IPS-20b (cell line): ENCODE results near the gene DAB2.

ENCODE experiments used
- H3K27ac ChIP-seq: one replicate; pipeline ENCODE4 v1.5.1; 2013; ENCODE audit warnings: low read length
- H3K27me3 ChIP-seq: 2 replicates; pipeline ENCODE4 v1.6.1; 2013; ENCODE audit warnings: mild to moderate bottlenecking, low read length, inconsistent platforms; ENCODE audit not compliant: insufficient read depth
- H3K36me3 ChIP-seq: 2 replicates; pipeline ENCODE4 v1.6.1; 2013; ENCODE audit warnings: low read depth, mild to moderate bottlenecking, inconsistent platforms, low read length, moderate library complexity; ENCODE audit not compliant: insufficient read depth
- H3K4me1 ChIP-seq: 2 replicates; pipeline ENCODE4 v1.6.1; 2013; ENCODE audit warnings: mild to moderate bottlenecking, control low read depth, inconsistent platforms, low read length, moderate library complexity; ENCODE audit not compliant: insufficient read depth
- H3K4me3 ChIP-seq: 2 replicates; pipeline ENCODE4 v1.5.1; 2013; ENCODE audit warnings: mild to moderate bottlenecking, low read length, inconsistent platforms
- H3K9ac ChIP-seq: 2 replicates; pipeline ENCODE4 v1.6.1; 2013; ENCODE audit warnings: low read depth, mild to moderate bottlenecking, inconsistent platforms, low read length, moderate library complexity
- H3K9me3 ChIP-seq: 2 replicates; pipeline ENCODE4 v1.6.1; 2013; ENCODE audit warnings: mild to moderate bottlenecking, low read depth, low read length, inconsistent platforms; ENCODE audit not compliant: insufficient read depth

Gene DAB2

DNA sequence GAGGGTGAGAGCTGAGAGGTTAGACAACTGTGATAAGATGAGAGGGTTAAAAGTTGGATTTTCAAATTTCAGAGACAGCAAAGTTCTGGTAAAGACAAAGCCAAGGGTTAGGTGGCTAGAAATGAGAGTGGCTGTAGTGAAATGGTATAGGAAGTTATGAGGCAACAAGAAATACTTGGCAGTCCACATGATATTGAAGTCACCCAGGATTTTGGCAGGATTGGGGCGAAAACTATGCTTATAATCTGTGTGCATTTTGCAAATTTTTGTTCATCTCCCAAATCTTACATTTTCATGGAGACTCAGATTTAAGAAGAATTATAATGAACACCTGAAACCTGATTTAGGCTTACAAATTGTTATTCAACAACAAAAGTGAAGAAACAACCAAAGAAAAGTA, 96.0 kb downstream of the DAB2 start:
- no peak overlapping the region for H3K4me3 ChIP-seq
- no peaks in the 10 kb centered on the region for H3K4me1 ChIP-seq
- peaks cover 5% of the 10 kb centered on the region for H3K9me3 ChIP-seq
- no peaks in the 10 kb centered on the region for H3K36me3 ChIP-seq
- H3K27me3 ChIP-seq: no peaks in the 10 kb centered on the region
- H3K9ac ChIP-seq: no peak overlapping the region
- no peak overlapping the region for H3K27ac ChIP-seq

DNA sequence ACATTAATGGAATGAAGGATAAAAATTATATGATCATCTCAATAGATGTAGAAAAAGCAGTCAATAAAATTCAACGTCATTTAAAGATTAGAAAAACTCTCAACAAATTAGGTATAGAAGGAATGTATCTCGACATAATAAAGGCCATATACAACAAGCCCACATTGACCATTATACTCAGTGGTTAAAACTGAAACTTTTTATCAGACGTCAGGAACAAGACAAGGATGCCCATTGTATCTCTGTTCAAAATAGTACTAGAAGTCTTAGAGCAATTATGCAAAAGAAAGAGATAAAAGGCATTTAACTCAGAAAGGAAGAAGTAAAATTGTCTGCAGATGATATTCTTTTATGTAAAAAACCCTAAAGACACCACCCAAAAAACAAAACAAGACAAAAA, 101.2 kb downstream of the DAB2 start:
- H3K27me3 ChIP-seq: no peaks in the 10 kb centered on the region
- H3K4me3 ChIP-seq: no peak overlapping the region
- H3K9ac ChIP-seq: no peak overlapping the region
- H3K4me1 ChIP-seq: no peaks in the 10 kb centered on the region
- H3K36me3 ChIP-seq: no peaks in the 10 kb centered on the region
- H3K9me3 ChIP-seq: no peaks in the 10 kb centered on the region
- H3K27ac ChIP-seq: no peak overlapping the region
